ENCODE data around the gene DPF3. TPM values are rescaled to one million over a fixed set of nuclear protein-coding genes. Genes with fewer than 3 reads are reported as not detected.

Gene DPF3
- total and polyA plus RNA-seq, 2 of the 13 experiments (the other 11 are each of a cell fraction or from before 2014, with no cell fraction given): 0.09 to 0.60 TPM

DNA sequence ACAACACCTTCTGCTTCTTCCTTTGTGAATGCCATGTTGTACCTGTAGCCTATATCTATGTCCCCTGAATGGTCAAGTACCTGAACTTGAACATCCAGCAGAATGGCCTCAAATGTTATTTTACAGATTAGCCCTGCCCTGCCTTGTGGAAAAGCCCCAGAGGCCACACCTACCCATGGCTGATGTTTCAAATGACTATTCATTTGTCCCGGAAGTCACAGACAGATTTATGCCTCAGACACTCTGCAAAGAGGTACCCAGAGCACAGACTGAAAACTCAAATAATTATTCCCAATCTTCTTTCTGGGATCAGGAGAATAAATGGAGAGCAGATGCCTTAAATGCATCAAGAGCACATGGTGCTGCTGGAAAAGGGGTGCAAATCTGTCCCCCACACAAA lies 13.0 kb upstream of the DPF3 start:
- no TSS peak for BruUV-seq (replicated peaks)
- CTCF ChIA-PET (ENCODE audit: low intra/inter-chr PET ratio, low total read pairs): no interaction called here
- in situ Hi-C loops (cut with HindIII; ENCODE audit: extremely low pct_ligation_motif_present, low pct_unique_long_range_greater_than_20kb): no loop called here
- TF ChIP-seq AHR (CRISPR knock-in tag; IDR thresholded peaks at IDR 0.05) (no peak), ISX (CRISPR knock-in tag; conservative IDR thresholded peaks at IDR 0.05) (no peak), HHEX (CRISPR knock-in tag; IDR thresholded peaks at IDR 0.05) (no peak), PRMT3 (CRISPR knock-in tag; IDR thresholded peaks at IDR 0.05; ENCODE audit: borderline replicate concordance, low read depth) (no peak), EED (CRISPR knock-in tag; IDR thresholded peaks at IDR 0.05) (no peak), ZNF605 (CRISPR knock-in tag; IDR thresholded peaks at IDR 0.05) (no peak), MBNL3 (CRISPR knock-in tag; conservative IDR thresholded peaks at IDR 0.05) (no peak)
- TF ChIP-seq, protein P1, sequence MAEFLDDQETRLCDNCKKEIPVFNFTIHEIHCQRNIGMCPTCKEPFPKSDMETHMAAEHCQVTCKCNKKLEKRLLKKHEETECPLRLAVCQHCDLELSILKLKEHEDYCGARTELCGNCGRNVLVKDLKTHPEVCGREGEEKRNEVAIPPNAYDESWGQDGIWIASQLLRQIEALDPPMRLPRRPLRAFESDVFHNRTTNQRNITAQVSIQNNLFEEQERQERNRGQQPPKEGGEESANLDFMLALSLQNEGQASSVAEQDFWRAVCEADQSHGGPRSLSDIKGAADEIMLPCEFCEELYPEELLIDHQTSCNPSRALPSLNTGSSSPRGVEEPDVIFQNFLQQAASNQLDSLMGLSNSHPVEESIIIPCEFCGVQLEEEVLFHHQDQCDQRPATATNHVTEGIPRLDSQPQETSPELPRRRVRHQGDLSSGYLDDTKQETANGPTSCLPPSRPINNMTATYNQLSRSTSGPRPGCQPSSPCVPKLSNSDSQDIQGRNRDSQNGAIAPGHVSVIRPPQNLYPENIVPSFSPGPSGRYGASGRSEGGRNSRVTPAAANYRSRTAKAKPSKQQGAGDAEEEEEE (CRISPR knock-in tag; IDR thresholded peaks at IDR 0.05; ENCODE audit: borderline replicate concordance): no peak
- TF ChIP-seq, protein P2, sequence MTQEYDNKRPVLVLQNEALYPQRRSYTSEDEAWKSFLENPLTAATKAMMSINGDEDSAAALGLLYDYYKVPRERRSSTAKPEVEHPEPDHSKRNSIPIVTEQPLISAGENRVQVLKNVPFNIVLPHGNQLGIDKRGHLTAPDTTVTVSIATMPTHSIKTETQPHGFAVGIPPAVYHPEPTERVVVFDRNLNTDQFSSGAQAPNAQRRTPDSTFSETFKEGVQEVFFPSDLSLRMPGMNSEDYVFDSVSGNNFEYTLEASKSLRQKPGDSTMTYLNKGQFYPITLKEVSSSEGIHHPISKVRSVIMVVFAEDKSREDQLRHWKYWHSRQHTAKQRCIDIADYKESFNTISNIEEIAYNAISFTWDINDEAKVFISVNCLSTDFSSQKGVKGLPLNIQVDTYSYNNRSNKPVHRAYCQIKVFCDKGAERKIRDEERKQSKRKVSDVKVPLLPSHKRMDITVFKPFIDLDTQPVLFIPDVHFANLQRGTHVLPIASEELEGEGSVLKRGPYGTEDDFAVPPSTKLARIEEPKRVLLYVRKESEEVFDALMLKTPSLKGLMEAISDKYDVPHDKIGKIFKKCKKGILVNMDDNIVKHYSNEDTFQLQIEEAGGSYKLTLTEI (CRISPR knock-in tag; conservative IDR thresholded peaks at IDR 0.05): no peak
- TF ChIP-seq, protein P3, sequence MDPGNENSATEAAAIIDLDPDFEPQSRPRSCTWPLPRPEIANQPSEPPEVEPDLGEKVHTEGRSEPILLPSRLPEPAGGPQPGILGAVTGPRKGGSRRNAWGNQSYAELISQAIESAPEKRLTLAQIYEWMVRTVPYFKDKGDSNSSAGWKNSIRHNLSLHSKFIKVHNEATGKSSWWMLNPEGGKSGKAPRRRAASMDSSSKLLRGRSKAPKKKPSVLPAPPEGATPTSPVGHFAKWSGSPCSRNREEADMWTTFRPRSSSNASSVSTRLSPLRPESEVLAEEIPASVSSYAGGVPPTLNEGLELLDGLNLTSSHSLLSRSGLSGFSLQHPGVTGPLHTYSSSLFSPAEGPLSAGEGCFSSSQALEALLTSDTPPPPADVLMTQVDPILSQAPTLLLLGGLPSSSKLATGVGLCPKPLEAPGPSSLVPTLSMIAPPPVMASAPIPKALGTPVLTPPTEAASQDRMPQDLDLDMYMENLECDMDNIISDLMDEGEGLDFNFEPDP (CRISPR knock-in tag; conservative IDR thresholded peaks at IDR 0.05): no peak
- TF ChIP-seq, protein P4, sequence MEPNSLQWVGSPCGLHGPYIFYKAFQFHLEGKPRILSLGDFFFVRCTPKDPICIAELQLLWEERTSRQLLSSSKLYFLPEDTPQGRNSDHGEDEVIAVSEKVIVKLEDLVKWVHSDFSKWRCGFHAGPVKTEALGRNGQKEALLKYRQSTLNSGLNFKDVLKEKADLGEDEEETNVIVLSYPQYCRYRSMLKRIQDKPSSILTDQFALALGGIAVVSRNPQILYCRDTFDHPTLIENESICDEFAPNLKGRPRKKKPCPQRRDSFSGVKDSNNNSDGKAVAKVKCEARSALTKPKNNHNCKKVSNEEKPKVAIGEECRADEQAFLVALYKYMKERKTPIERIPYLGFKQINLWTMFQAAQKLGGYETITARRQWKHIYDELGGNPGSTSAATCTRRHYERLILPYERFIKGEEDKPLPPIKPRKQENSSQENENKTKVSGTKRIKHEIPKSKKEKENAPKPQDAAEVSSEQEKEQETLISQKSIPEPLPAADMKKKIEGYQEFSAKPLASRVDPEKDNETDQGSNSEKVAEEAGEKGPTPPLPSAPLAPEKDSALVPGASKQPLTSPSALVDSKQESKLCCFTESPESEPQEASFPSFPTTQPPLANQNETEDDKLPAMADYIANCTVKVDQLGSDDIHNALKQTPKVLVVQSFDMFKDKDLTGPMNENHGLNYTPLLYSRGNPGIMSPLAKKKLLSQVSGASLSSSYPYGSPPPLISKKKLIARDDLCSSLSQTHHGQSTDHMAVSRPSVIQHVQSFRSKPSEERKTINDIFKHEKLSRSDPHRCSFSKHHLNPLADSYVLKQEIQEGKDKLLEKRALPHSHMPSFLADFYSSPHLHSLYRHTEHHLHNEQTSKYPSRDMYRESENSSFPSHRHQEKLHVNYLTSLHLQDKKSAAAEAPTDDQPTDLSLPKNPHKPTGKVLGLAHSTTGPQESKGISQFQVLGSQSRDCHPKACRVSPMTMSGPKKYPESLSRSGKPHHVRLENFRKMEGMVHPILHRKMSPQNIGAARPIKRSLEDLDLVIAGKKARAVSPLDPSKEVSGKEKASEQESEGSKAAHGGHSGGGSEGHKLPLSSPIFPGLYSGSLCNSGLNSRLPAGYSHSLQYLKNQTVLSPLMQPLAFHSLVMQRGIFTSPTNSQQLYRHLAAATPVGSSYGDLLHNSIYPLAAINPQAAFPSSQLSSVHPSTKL (CRISPR knock-in tag; IDR thresholded peaks at IDR 0.05): no peak

More for the DNA sequence above, 13.0 kb upstream of the DPF3 start:
- H2AFZ ChIP-seq (ENCODE audit: low read length): no peak overlapping the region
- no peaks in the 10 kb centered on the region for H3K36me3 ChIP-seq (replicated peaks in 1 of 2; ENCODE audit: control insufficient read depth in 1 of 2, insufficient read depth in 2 of 2, low read length in 2 of 2)
- no peaks in the 10 kb centered on the region for H4K20me1 ChIP-seq (ENCODE audit: insufficient read depth, low read length)
- WGBS (ENCODE audit: low lambda C conversion rate): 75% methylated on average over 1 of the region's 1 CpG
- POLR2A ChIA-PET: no interaction called here
- ATAC-seq (no peak), DNase-seq (ENCODE audit: low spot score) (no peak), FAIRE-seq (no peak)
- H3K79me2 ChIP-seq (ENCODE audit: insufficient read depth, low read length): no peaks in the 10 kb centered on the region
- H3K9ac ChIP-seq (ENCODE audit: insufficient read depth, low read depth, low read length): no peak overlapping the region
- no peak overlapping the region for H3K4me3 ChIP-seq (replicated peaks in 1 of 3; ENCODE audit: insufficient read depth in 1 of 3, low read depth in 2 of 3, low read length in 3 of 3)
- peaks cover 0 to 6% of the 10 kb centered on the region in 2 experiments; a peak in 2 of 5 replicates for H3K27me3 ChIP-seq (ENCODE audit: control insufficient read depth in 1 of 2, insufficient read depth in 2 of 2, low read length in 2 of 2)
- H3K9me3 ChIP-seq (ENCODE audit: low read length): no peaks in the 10 kb centered on the region
- no peak overlapping the region for H3K4me2 ChIP-seq (ENCODE audit: low read depth, low read length)
- no peak overlapping the region for H3K27ac ChIP-seq (ENCODE audit: extremely low read length, insufficient read depth, low read length)
- intact Hi-C loops (cut with micrococcal nuclease; ENCODE audit: unreplicated experiment): no loop called here
- H3K4me1 ChIP-seq (ENCODE audit: insufficient read depth, low read length): peaks cover 21% of the 10 kb centered on the region
